ENCODE data around the gene ZNF835. TPM values are rescaled to one million over a fixed set of nuclear protein-coding genes. Genes with fewer than 3 reads are reported as not detected.

ZNF835 gene
- polyA plus RNA-seq, 3 donors: 0.07 TPM; not detected in 2

DNA sequence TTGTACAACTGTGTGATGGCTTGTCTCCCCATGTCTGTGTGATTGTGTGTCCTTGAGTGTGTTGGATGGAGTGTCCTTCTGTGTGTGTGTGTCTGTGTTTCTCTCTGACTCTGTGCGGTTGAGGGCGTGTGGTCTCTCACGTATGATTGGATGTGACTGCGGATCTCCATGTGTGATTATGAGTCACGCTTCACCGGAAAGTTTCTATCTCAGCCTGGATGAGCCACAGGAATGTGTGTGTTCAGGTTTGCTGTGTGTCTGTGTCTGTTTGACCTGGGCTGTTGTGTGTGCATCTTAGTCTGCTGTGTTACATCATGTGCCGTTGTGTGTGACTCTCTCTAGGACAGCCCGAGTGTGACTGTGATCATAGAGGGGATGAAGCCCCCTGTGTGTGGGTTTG is 15.5 kb upstream of the ZNF835 start:
- peaks cover 8 to 57% (median 37%) of the 10 kb centered on the region in 7 donors for H3K9me3 Mint-ChIP-seq
- H3K4me3 Mint-ChIP-seq: no peak overlapping the region
- Histone ChIP-seq H3K27me3 (ENCODE audit: control insufficient read depth in 2 of 2, insufficient read depth in 2 of 2, low read length in 2 of 2) (no peaks in the 10 kb centered on the region), H3K4me1 (ENCODE audit: control insufficient read depth in 1 of 2, insufficient read depth in 2 of 2, low read length in 2 of 2) (no peaks in the 10 kb centered on the region), H3K27ac (ENCODE audit: low read depth in 1 of 2, low read length in 2 of 2) (no peak overlapping the region), H3K9me3 (replicated peaks in 1 of 2; ENCODE audit: control insufficient read depth in 1 of 2, insufficient read depth in 1 of 2, low read length in 2 of 2) (peaks cover 15 to 58% of the 10 kb centered on the region in 2 donors), H4K20me1 (ENCODE audit: insufficient read depth, low read length) (no peaks in the 10 kb centered on the region), H3K4me3 (replicated peaks in 1 of 3; ENCODE audit: low read depth in 2 of 3, low read length in 3 of 3) (no peak overlapping the region), H2AFZ (ENCODE audit: insufficient read depth, low read depth, low read length, poor library complexity, severe bottlenecking) (no peak overlapping the region), H3K79me2 (ENCODE audit: insufficient read depth, low read length) (no peaks in the 10 kb centered on the region), H3K9ac (ENCODE audit: insufficient read depth, low read length, poor library complexity, severe bottlenecking) (no peak overlapping the region), H3K4me2 (replicated peaks; ENCODE audit: extremely low read depth, low read length, poor library complexity, severe bottlenecking) (no peak overlapping the region), H3K36me3 (replicated peaks in 1 of 2; ENCODE audit: control insufficient read depth in 1 of 2, insufficient read depth in 2 of 2, low read length in 2 of 2) (no peaks in the 10 kb centered on the region)
- no peak for DNase-seq
- H3K27ac Mint-ChIP-seq: no peak overlapping the region
- TF ChIP-seq CTCF (IDR thresholded peaks at IDR 0.05): no peak
- intact Hi-C loops (cut with micrococcal nuclease): no loop called here
- 90% methylated on average over 7 of the region's 8 CpGs for WGBS (ENCODE audit: insufficient coverage)
- no peaks in the 10 kb centered on the region for H3K36me3 Mint-ChIP-seq
- peaks cover 0 to 3% (median 0%) of the 10 kb centered on the region in 3 donors for H3K27me3 Mint-ChIP-seq (ENCODE audit: low read depth in 3 of 3)
- H3K4me1 Mint-ChIP-seq: no peaks in the 10 kb centered on the region

GRCh38 chr19:56683116-56683515 is 11.6 kb upstream of the ZNF835 start:
- Mint-ChIP-seq H3K27ac (no peak overlapping the region), H3K4me3 (no peak overlapping the region), H3K27me3 (ENCODE audit: low read depth in 3 of 3) (peaks cover 0 to 3% (median 3%) of the 10 kb centered on the region in 3 donors), H3K36me3 (no peaks in the 10 kb centered on the region), H3K4me1 (no peaks in the 10 kb centered on the region), H3K9me3 (peaks cover 9 to 79% (median 54%) of the 10 kb centered on the region in 7 donors)
- H3K79me2 ChIP-seq (ENCODE audit: insufficient read depth, low read length): no peaks in the 10 kb centered on the region
- H3K4me2 ChIP-seq (replicated peaks; ENCODE audit: extremely low read depth, low read length, poor library complexity, severe bottlenecking): no peak overlapping the region
- WGBS (ENCODE audit: insufficient coverage): no CpG with 5 or more reads among the region's 7 CpGs
- intact Hi-C loops (cut with micrococcal nuclease): no loop called here
- H4K20me1 ChIP-seq (ENCODE audit: insufficient read depth, low read length): no peaks in the 10 kb centered on the region
- no peak for DNase-seq
- no peak for TF ChIP-seq CTCF (IDR thresholded peaks at IDR 0.05)
- no peaks in the 10 kb centered on the region for H3K27me3 ChIP-seq (ENCODE audit: control insufficient read depth in 2 of 2, insufficient read depth in 2 of 2, low read length in 2 of 2)
- H3K36me3 ChIP-seq (replicated peaks in 1 of 2; ENCODE audit: control insufficient read depth in 1 of 2, insufficient read depth in 2 of 2, low read length in 2 of 2): no peaks in the 10 kb centered on the region
- no peak overlapping the region for H3K4me3 ChIP-seq (replicated peaks in 1 of 3; ENCODE audit: low read depth in 2 of 3, low read length in 3 of 3)
- H3K9me3 ChIP-seq (replicated peaks in 1 of 2; ENCODE audit: control insufficient read depth in 1 of 2, insufficient read depth in 1 of 2, low read length in 2 of 2): peaks cover 19 to 61% of the 10 kb centered on the region in 2 donors
- no peak overlapping the region for H3K9ac ChIP-seq (ENCODE audit: insufficient read depth, low read length, poor library complexity, severe bottlenecking)
- no peak overlapping the region for H2AFZ ChIP-seq (ENCODE audit: insufficient read depth, low read depth, low read length, poor library complexity, severe bottlenecking)
- H3K4me1 ChIP-seq (ENCODE audit: control insufficient read depth in 1 of 2, insufficient read depth in 2 of 2, low read length in 2 of 2): no peaks in the 10 kb centered on the region
- no peak overlapping the region for H3K27ac ChIP-seq (ENCODE audit: low read depth in 1 of 2, low read length in 2 of 2)

All from CD14-positive monocyte (primary cell).